HepG2 (cell line): ENCODE measurements around the gene ZBTB37. TPM values are rescaled to one million over a fixed set of nuclear protein-coding genes. Genes with fewer than 3 reads are reported as not detected.

Source experiments
- AGO1 ChIP-seq: fragments of 200-400 bp; formaldehyde crosslinking; IDR thresholded peaks from 2 replicates; pipeline ENCODE4 v1.6.1; 2017; ENCODE audit warnings: mild to moderate bottlenecking, low read depth, low read length, moderate library complexity; ENCODE audit not compliant: poor library complexity, severe bottlenecking
- DPF2 ChIP-seq: sonication (generic); formaldehyde crosslinking; IDR thresholded peaks from 2 replicates; pipeline ENCODE4 v1.4.0; 2020; ENCODE audit warnings: mild to moderate bottlenecking, low read depth, missing genetic modification reagents, borderline replicate concordance
- FOXJ3 ChIP-seq: sonication (generic); formaldehyde crosslinking; IDR thresholded peaks from 2 replicates; pipeline ENCODE4 v1.4.0; 2020; ENCODE audit warnings: missing genetic modification reagents, mild to moderate bottlenecking, borderline replicate concordance
- GATAD2A ChIP-seq: IDR thresholded peaks from 2 replicates; pipeline ENCODE4 v1.6.1; 2016
- HCFC1 ChIP-seq: fragments of 150-350 bp; IDR thresholded peaks from 2 replicates; pipeline ENCODE4 v1.6.1; 2014; ENCODE audit warnings: low read depth, low read length
- HNF4A ChIP-seq: sonication (generic); formaldehyde crosslinking; IDR thresholded peaks from 2 replicates; pipeline ENCODE4 v1.4.0; 2020; ENCODE audit warnings: missing genetic modification reagents
- KAT8 ChIP-seq: IDR thresholded peaks from 2 replicates; pipeline ENCODE4 v1.6.1; 2016; ENCODE audit warnings: missing genetic modification reagents, missing compliant biosample characterization
- KDM5A ChIP-seq: fragments of 200-600 bp; sonication (generic); IDR thresholded peaks from 2 replicates; pipeline ENCODE4 v1.7.0; 2018; ENCODE audit warnings: antibody characterized with exemption, mild to moderate bottlenecking, low read length, borderline replicate concordance
- MAFF ChIP-seq: IDR thresholded peaks from 2 replicates; pipeline ENCODE4 v1.6.1; 2011; ENCODE audit warnings: low read depth, low read length, improper control_type of control experiment
- NCOR1 ChIP-seq: fragments of 200-600 bp; sonication (generic); IDR thresholded peaks from 2 replicates; pipeline ENCODE4 v1.7.0; 2017; ENCODE audit warnings: antibody characterized with exemption, low read length, borderline replicate concordance
- PHF21A ChIP-seq: sonication (generic); formaldehyde crosslinking; IDR thresholded peaks from 2 replicates; pipeline ENCODE4 v1.5.0; 2020; ENCODE audit warnings: mild to moderate bottlenecking, missing genetic modification reagents
- SIN3B ChIP-seq: fragments of 150-350 bp; IDR thresholded peaks from 2 replicates; pipeline ENCODE4 v1.6.1; 2014; ENCODE audit warnings: low read length
- SP5 ChIP-seq: IDR thresholded peaks from 2 replicates; pipeline ENCODE4 v1.6.1; 2016; ENCODE audit warnings: low read depth, borderline replicate concordance
- ZBTB20 ChIP-seq: sonication (generic); formaldehyde crosslinking; IDR thresholded peaks from 2 replicates; pipeline ENCODE4 v1.8.1; 2023; ENCODE audit warnings: missing genetic modification reagents, low read depth, mild to moderate bottlenecking, borderline replicate concordance
- ZFP82 ChIP-seq: sonication (generic); formaldehyde crosslinking; IDR thresholded peaks from 2 replicates; pipeline ENCODE4 v1.5.1; 2020; ENCODE audit warnings: mild to moderate bottlenecking, missing genetic modification reagents, borderline replicate concordance
- ZKSCAN5 ChIP-seq: sonication (generic); formaldehyde crosslinking; IDR thresholded peaks from 2 replicates; pipeline ENCODE4 v1.5.1; 2020; ENCODE audit warnings: mild to moderate bottlenecking, missing genetic modification reagents
- ZNF333 ChIP-seq: sonication (generic); formaldehyde crosslinking; IDR thresholded peaks from 2 replicates; pipeline ENCODE4 v1.4.0; 2020; ENCODE audit warnings: mild to moderate bottlenecking, missing genetic modification reagents, borderline replicate concordance
- ZNF589 ChIP-seq: sonication (generic); formaldehyde crosslinking; conservative IDR thresholded peaks from 2 replicates; pipeline ENCODE4 v1.8.0; 2022; ENCODE audit warnings: mild to moderate bottlenecking, moderate library complexity, missing genetic modification reagents
- ZZZ3 ChIP-seq: sonication (generic); formaldehyde crosslinking; IDR thresholded peaks from 2 replicates; pipeline ENCODE4 v1.4.0; 2020; ENCODE audit warnings: missing genetic modification reagents, mild to moderate bottlenecking, borderline replicate concordance
- polyA plus RNA-seq, 8 experiments: library from polyadenylated mRNA; depleted of rRNA in 3 of 8; stranded (reverse) in 7 of 8; unstranded in 1 of 8; fragments of >200 nt; fragmentation: Illumina TruSeq in 4 of 8; extraction: Trizol in 4 of 8; gene quantifications; 2 replicates each; pipeline versions ENCODE4 v1.2.1 to v1.2.3, GENCODE V29; 2011 to 2016; ENCODE audit warnings: low read depth in 4 of 8, missing spikeins in 1 of 8, mixed read lengths in 1 of 8; ENCODE audit not compliant: insufficient read depth in 1 of 8
- total RNA-seq, 5 experiments: library from RNA; depleted of rRNA; stranded (reverse); fragments of >200 nt; fragmentation: Illumina TruSeq; extraction: Trizol; gene quantifications; 2 replicates each; pipeline ENCODE4 v1.2.3, GENCODE V29; 2016; ENCODE audit warnings: low read depth in 1 of 5
- TF ChIP-seq, protein P1 (sequence below): sonication (generic); formaldehyde crosslinking; IDR thresholded peaks from 2 replicates; pipeline ENCODE4 v1.4.0; 2020; ENCODE audit warnings: missing genetic modification reagents, borderline replicate concordance
- TF ChIP-seq, protein P2 (sequence below): conservative IDR thresholded peaks from 2 replicates; pipeline ENCODE4 v1.6.1; 2018; ENCODE audit warnings: missing genetic modification reagents
- TF ChIP-seq, protein P3 (sequence below): sonication (generic); formaldehyde crosslinking; IDR thresholded peaks from 2 replicates; pipeline ENCODE4 v1.4.0; 2020; ENCODE audit warnings: missing genetic modification reagents, borderline replicate concordance
- TF ChIP-seq, protein P4 (sequence below): sonication (generic); formaldehyde crosslinking; IDR thresholded peaks from 2 replicates; pipeline ENCODE4 v1.4.0; 2020; ENCODE audit warnings: missing genetic modification reagents
- TF ChIP-seq, protein P5 (sequence below): IDR thresholded peaks from 2 replicates; pipeline ENCODE4 v1.6.1; 2016; ENCODE audit warnings: mild to moderate bottlenecking

The ZBTB37 gene
- total and polyA plus RNA-seq, 2 of the 13 experiments (the other 11 are each of a cell fraction or from before 2014, with no cell fraction given) = 2.6 to 7.7 TPM

DNA sequence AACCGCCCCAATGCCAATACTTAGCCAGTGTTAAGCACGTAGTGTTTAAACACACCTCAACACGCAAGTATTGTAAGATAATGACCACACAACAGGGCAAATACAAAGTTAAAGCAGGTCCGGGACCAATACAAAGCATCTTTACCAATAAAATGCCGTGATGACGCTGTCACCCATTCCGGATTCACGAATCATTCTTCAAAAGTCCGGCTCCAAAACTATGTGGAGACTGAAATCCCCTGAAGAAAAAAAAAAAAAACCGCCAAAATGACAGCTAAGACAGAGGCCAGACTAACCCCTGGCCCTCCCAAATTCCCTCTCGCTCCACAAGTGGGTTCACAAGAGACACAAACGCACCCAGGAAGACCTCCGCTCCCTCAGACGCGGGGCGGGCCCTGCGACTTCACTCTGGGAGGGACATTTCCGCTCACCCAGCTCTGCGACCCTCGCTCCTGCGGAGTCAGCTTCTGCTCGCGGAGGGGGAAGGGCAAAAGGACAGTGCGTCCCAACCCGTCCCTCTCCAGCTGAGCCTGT is 44.3 kb upstream of the ZBTB37 start (continued):
- TF ChIP-seq, protein P1, sequence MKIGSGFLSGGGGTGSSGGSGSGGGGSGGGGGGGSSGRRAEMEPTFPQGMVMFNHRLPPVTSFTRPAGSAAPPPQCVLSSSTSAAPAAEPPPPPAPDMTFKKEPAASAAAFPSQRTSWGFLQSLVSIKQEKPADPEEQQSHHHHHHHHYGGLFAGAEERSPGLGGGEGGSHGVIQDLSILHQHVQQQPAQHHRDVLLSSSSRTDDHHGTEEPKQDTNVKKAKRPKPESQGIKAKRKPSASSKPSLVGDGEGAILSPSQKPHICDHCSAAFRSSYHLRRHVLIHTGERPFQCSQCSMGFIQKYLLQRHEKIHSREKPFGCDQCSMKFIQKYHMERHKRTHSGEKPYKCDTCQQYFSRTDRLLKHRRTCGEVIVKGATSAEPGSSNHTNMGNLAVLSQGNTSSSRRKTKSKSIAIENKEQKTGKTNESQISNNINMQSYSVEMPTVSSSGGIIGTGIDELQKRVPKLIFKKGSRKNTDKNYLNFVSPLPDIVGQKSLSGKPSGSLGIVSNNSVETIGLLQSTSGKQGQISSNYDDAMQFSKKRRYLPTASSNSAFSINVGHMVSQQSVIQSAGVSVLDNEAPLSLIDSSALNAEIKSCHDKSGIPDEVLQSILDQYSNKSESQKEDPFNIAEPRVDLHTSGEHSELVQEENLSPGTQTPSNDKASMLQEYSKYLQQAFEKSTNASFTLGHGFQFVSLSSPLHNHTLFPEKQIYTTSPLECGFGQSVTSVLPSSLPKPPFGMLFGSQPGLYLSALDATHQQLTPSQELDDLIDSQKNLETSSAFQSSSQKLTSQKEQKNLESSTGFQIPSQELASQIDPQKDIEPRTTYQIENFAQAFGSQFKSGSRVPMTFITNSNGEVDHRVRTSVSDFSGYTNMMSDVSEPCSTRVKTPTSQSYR = peak; percentile 52; the same call in 1 of the 2 replicates
- no peak for TF ChIP-seq ZFP82 (CRISPR knock-in tag)
- no peak for TF ChIP-seq MAFF
- no peak for TF ChIP-seq FOXJ3
- TF ChIP-seq SP5 (CRISPR knock-in tag) = peak; percentile 23; the same call in 1 of the 2 replicates
- TF ChIP-seq, protein P2, sequence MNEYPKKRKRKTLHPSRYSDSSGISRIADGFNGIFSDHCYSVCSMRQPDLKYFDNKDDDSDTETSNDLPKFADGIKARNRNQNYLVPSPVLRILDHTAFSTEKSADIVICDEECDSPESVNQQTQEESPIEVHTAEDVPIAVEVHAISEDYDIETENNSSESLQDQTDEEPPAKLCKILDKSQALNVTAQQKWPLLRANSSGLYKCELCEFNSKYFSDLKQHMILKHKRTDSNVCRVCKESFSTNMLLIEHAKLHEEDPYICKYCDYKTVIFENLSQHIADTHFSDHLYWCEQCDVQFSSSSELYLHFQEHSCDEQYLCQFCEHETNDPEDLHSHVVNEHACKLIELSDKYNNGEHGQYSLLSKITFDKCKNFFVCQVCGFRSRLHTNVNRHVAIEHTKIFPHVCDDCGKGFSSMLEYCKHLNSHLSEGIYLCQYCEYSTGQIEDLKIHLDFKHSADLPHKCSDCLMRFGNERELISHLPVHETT = no peak
- TF ChIP-seq ZNF333 (CRISPR knock-in tag) = no peak
- no peak for TF ChIP-seq ZKSCAN5
- TF ChIP-seq HNF4A (CRISPR knock-in tag) = no peak
- peak; percentile 77 for TF ChIP-seq KDM5A
- TF ChIP-seq ZBTB20 (CRISPR knock-in tag) = no peak
- TF ChIP-seq, protein P3, sequence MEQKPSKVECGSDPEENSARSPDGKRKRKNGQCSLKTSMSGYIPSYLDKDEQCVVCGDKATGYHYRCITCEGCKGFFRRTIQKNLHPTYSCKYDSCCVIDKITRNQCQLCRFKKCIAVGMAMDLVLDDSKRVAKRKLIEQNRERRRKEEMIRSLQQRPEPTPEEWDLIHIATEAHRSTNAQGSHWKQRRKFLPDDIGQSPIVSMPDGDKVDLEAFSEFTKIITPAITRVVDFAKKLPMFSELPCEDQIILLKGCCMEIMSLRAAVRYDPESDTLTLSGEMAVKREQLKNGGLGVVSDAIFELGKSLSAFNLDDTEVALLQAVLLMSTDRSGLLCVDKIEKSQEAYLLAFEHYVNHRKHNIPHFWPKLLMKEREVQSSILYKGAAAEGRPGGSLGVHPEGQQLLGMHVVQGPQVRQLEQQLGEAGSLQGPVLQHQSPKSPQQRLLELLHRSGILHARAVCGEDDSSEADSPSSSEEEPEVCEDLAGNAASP = no peak
- TF ChIP-seq, protein P4, sequence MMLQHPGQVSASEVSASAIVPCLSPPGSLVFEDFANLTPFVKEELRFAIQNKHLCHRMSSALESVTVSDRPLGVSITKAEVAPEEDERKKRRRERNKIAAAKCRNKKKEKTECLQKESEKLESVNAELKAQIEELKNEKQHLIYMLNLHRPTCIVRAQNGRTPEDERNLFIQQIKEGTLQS (CRISPR knock-in tag) = peak; percentile 54; the same call in 1 of the 2 replicates
- no peak for TF ChIP-seq SIN3B
- TF ChIP-seq ZZZ3 (CRISPR knock-in tag) = no peak
- no peak for TF ChIP-seq ZNF589 (CRISPR knock-in tag)
- no peak for TF ChIP-seq PHF21A (CRISPR knock-in tag)
- TF ChIP-seq KAT8 (CRISPR knock-in tag) = no peak
- no peak for TF ChIP-seq GATAD2A (CRISPR knock-in tag)
- TF ChIP-seq NCOR1 = no peak
- TF ChIP-seq, protein P5, sequence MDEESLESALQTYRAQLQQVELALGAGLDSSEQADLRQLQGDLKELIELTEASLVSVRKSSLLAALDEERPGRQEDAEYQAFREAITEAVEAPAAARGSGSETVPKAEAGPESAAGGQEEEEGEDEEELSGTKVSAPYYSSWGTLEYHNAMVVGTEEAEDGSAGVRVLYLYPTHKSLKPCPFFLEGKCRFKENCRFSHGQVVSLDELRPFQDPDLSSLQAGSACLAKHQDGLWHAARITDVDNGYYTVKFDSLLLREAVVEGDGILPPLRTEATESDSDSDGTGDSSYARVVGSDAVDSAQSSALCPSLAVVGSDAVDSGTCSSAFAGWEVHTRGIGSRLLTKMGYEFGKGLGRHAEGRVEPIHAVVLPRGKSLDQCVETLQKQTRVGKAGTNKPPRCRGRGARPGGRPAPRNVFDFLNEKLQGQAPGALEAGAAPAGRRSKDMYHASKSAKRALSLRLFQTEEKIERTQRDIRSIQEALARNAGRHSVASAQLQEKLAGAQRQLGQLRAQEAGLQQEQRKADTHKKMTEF = no peak
- no peak for TF ChIP-seq DPF2 (CRISPR knock-in tag)
- no peak for TF ChIP-seq HCFC1
- no peak for TF ChIP-seq AGO1
